Cerebellar cortex (tissue), 1 donor: Measurements from ENCODE around the gene SPECC1.
"Not testable (repeated sequence)": the region's sequence is repeated elsewhere in the genome, so short reads cannot be mapped to it uniquely, and the experiment has no call there.

Source experiments
- DNase-seq: peaks from one replicate; pipeline ENCODE4 v3.0.0-alpha.2; 2015; ENCODE audit warnings: low spot score

The SPECC1 gene

DNA sequence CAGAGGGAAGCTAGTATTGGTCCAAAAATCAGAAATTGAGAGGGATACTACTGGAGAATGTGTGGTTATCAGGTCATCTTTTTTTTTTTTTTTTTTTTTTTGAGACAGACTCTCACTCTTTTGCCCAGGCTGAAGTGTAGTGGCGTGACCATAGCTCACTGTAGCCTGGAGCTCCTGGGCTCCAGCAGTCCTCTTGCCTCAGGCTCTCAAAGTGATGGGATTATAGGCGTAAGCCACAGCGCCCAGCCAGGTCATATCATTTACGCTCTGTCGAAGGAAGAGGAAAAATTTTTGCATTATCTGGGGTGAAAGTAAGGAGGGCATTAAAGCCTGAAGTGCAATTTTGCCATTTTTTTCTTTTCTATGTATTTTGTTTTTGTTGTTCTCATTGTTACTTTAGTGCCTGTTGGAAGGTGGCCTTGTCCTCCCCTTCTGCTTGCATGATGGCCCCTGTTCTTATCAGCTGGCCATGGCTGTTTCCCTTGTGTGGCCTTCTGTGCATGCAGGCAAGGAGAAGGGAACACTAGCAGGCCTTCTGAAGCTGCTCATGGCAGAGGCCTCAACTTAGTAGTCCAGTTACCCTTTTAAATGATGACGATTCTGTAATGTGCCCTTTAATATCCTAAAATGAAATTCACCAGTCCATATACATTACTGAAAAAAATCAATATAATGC, 118.3 kb downstream of the SPECC1 start:
- DNase-seq, result no peak

GRCh38 chr17:20128036-20128667, 119.0 kb downstream of the SPECC1 start:
- DNase-seq, result no peak

- no peak for DNase-seq
Measured at GRCh38 chr17:20133517-20133916, 124.4 kb downstream of the SPECC1 start.

DNA sequence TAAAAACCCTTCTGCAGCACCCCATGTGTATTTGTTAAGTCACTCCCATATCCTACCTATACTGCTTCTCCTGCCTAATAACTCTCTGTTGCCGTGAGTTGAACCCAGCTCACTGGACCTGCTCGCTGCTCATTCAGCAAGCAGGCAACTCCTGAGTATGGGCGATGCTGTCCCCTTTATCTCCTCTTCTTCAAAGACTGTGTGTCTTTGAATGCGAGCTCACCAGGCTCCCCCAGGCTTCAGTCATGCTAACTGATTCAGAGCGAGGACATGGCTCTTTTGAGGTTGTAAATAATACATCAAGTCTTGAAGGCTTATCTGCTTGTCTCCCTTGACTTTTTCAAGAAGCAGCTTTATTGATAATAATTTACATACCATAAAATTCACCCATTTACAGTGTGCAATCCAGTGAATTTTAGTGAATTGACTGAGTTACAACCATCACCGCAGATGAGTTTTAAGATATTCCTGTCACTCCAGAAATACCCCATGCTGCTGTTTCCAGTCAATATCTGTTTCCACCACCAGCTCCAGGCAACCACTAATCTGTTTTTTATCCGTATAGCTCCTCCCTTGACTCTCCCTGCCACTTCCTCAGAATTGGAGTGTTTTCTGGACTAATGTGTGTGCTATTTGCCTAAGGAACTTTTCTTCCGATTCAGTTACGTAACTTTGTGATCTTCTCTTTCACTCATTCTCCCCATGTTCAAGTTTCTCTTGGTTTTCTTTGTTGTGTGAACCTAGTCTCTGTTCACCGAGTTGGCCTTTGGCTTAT, 132.2 kb downstream of the SPECC1 start:
- DNase-seq, result no peak

DNA sequence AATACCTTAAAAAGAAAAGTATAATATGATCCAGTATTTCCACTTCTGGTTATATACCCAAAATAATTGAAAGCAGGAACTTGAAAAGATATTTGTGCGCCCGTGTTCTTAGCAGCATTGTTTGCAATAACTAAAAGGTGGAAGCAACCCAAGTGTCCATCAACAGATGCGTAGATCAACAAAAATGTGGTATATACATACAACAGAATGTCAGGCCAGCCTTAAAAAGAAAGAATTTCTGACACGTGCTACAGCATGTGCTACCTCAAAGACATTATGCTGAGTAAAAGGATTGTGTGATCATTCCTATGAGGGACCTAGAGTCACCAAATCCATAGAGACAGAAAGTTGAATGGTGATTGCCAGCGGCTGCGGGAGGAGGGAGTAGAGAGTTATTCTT, 133.1 kb downstream of the SPECC1 start:
- DNase-seq, result no peak

DNA sequence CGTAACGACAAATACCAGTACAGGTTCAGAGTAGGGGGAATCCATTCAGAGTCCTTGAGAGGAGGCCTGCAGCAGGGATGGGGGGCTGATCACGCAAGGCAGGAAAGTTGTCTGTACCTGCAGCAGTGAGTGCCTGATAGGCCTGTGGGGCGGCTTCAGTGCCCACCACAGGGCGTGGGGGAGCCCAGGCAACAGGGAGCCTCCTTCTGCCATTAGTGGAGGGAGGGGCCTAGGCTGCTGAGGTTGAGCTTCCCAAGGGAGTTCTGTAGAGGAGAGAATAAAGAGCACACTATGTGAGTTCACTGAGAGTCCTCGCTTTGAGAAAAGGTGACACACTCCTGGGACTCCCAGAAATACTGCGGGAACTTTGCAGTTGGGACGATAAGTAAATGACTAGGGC, 134.6 kb downstream of the SPECC1 start:
- no peak for DNase-seq

DNA sequence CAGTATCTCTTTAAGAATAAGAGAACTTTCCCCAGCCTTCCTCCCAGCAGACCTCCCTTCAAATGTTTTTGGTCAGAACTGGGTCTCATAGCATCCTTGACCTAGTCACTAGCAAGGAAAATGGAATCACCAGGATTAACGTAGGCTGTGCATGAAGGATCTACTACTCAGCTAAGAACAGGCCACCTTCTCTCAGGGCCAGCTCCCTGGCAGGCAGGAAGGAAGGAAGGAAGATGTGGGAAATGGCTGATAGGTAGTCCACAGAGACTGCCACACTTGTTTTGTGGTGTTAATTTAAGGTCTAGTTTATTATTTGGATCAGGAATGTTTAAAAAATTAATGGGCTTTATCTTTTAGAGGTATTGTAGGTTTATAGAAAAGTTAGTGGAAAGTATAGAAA, 136.4 kb downstream of the SPECC1 start:
- DNase-seq, result no peak

GRCh38 chr17:20149251-20149650, 140.1 kb downstream of the SPECC1 start:
- DNase-seq, result no peak

- DNase-seq, result no peak
Measured at GRCh38 chr17:20151174-20151573, 142.0 kb downstream of the SPECC1 start.

DNA sequence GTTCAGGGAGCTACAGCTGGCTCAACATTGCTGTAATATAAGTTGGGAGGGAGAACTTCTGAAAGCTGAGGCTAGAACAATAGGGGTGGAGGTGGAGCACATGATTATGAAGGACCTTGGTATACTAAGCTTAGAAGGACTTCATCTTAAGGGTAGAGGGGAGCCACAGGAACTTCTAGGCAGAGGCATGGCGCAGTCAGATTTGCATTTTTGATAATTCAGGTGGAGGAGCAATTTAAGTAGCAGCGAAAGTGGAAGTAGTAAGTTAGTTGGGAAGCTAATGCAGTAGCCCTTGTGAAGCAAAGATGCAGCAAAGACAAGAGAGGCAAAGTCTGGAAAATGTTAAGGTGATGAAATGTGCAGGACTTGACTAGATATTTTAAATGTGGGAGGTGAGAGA, 144.1 kb downstream of the SPECC1 start:
- no peak for DNase-seq

GRCh38 chr17:20154286-20155000, 145.3 kb downstream of the SPECC1 start:
- DNase-seq, result no peak

DNA sequence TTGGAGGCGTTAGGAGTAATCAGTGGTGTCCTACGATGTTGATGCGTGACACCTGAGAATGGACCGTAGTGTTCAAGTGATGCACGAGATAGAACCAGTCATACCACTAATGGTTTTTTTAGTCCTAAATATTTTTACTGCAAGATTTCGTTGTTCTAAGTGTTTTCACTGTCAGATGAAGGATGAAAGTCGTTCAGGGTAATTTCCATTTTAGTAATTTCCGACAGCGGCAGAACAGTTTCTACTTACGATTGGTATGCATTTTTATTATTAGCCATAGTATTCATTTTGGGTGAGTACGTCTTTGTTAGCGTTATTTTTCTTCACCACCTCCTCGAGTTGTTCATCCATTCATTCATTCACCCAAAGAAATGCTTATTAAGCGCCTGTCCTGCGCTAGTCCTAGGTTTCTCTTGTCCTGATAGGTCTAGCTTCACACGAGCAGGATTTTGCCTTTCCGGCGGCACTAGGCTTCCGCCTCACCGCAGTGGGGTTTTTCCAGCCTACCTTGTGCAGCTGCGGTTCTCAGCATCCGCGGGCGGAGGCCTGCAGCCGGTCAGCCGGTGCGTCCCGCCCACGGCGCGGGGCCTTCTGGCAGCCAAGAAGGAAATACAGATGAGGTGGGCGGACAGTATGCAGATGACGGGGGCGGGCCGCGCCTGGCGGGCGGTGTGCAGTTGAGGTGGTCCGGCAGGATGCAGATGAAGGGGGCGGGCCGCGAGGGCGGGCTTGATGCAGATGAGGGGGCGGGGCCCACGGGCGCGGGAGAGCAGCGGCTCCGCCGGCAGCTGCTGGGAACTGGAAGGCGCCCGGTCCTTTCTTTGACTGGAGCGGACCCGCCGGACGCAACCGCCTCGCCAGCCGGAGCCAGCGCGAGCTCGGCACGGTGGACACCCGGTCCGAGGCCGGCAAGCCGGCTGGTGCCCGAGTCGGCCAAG, 146.4 kb downstream of the SPECC1 start:
- DNase-seq, result peak; percentile 55

- no peak for DNase-seq
Measured at GRCh38 chr17:20156196-20157000, 147.2 kb downstream of the SPECC1 start.

- DNase-seq, result no peak
Measured at GRCh38 chr17:20157001-20157310, 147.8 kb downstream of the SPECC1 start.

DNA sequence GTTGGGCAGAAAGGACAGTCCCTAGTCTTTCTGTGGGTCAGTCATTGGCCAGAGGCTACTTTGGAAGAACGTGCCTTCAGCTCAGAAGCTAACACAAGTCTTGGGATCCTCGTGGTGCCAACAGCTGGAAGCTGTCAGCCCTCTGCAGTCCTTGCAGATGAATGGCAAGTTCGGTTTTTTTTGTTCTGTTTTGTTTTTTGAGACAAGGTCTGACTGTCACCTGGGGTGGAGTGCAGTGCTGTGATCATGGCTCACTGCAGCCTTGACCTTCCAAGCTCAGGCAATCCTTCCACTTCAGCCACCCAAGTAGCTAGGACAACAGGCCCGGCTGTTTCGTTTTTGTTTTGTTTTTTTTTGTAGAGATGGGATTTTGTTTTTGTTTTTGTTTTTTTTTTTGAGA, 149.4 kb downstream of the SPECC1 start:
- DNase-seq, result no peak

GRCh38 chr17:20159406-20160069, 150.4 kb downstream of the SPECC1 start:
- no peak for DNase-seq

DNA sequence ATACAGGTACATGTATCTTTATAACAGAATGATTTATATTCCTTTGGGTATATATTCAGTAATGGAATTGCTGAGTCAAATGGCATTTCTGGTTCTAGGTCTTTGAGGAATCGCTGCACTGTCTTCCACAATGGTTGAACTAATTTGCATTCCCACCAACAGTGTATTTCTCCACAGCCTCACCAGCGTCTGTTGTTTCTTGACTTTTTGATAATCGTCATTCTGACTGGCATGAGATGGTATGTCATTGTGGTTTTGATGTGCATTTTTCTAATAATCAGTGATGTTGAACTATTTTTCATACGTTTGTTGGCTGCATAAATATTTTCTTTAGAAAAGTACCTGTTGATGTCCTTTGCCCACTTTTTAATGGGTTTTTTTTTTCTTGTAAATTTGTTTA, 156.4 kb downstream of the SPECC1 start:
- not testable (repeated sequence) for DNase-seq

DNA sequence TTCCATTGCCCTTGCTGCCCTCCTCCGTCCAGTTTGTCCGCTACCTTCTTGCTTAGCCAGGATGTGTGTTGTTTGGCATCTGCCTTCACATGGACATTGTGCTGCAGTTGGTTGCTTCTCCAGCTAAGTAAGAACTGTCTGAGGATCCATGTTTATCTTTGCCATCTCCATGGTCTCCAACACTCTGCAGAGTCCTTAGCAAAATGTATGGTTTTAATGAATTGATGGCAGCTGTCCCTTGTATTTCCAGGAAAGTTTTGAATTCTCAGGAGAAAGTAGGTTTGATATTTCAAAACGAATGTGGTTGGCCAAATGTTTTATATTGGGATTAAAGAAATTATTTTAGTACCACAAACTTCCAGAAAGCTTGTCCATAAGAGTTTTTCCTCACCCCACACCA, 160.9 kb downstream of the SPECC1 start:
- DNase-seq, result no peak

- DNase-seq, result no peak
Measured at GRCh38 chr17:20171741-20172365, 162.7 kb downstream of the SPECC1 start.

DNA sequence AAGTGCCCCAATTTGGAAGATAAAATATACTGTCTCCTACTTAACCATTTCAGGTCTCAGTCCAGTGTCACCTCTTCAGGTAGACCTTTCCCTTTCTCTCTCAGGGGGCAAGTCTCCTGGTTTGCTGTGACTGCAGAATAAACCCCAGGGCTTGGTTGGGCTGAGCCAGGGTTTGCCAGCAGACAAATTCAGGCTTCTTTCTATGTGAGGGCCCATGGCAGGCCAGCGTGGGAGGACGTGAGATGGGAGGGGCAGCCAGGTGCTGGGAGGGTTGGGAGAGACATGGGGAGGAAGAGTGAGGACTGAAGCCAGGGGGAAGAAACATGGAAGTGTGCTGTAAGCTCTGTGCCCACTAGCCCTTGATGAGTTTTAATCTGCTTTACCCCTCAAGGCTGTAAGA, 163.2 kb downstream of the SPECC1 start:
- no peak for DNase-seq
